ENCODE measurements around the gene SPCS3.
"Not testable (repeated sequence)": the region's sequence is repeated elsewhere in the genome, so short reads cannot be mapped to it uniquely, and the experiment has no call there.

Gene SPCS3

GRCh38 chr4:176303938-176304337 is 15.8 kb upstream of the SPCS3 start:
- no peak for DNase-seq (ENCODE audit: low read depth in 2 of 2)

GRCh38 chr4:176306837-176307665 is 12.7 kb upstream of the SPCS3 start:
- DNase-seq (ENCODE audit: low read depth in 2 of 2): no peak

- DNase-seq (ENCODE audit: low read depth in 2 of 2): no peak
Observed at GRCh38 chr4:176307666-176307930, 12.2 kb upstream of the SPCS3 start.

- DNase-seq (ENCODE audit: low read depth in 2 of 2): no peak
Observed at GRCh38 chr4:176308441-176308840, 11.3 kb upstream of the SPCS3 start.

- no peak for DNase-seq (ENCODE audit: low read depth in 2 of 2)
Observed at GRCh38 chr4:176309046-176309445, 10.7 kb upstream of the SPCS3 start.

GRCh38 chr4:176309772-176310171 is 10.0 kb upstream of the SPCS3 start:
- no peak for DNase-seq (ENCODE audit: low read depth in 2 of 2)

- DNase-seq (ENCODE audit: low read depth in 2 of 2): no peak
Observed at GRCh38 chr4:176313596-176314336, 6.0 kb upstream of the SPCS3 start.

- DNase-seq (ENCODE audit: low read depth in 2 of 2): no peak
Observed at GRCh38 chr4:176319151-176319703, 539 bp upstream of the SPCS3 start.

GRCh38 chr4:176320340-176320975 is 692 bp downstream of the SPCS3 start:
- peak; percentile 77 to 81 for DNase-seq (ENCODE audit: low read depth in 2 of 2)

GRCh38 chr4:176320976-176321361 is 1.2 kb downstream of the SPCS3 start:
- no peak for DNase-seq (ENCODE audit: low read depth in 2 of 2)

- no peak for DNase-seq (ENCODE audit: low read depth in 2 of 2)
Observed at GRCh38 chr4:176321589-176321988, 1.8 kb downstream of the SPCS3 start.

- no peak for DNase-seq (ENCODE audit: low read depth in 2 of 2)
Observed at GRCh38 chr4:176323511-176324160, 3.9 kb downstream of the SPCS3 start.

- not testable (repeated sequence) for DNase-seq (ENCODE audit: low read depth in 2 of 2)
Observed at GRCh38 chr4:176324876-176325275, 5.1 kb downstream of the SPCS3 start.

GRCh38 chr4:176333076-176333475 is 13.3 kb downstream of the SPCS3 start:
- DNase-seq (ENCODE audit: low read depth in 2 of 2): no peak

- no peak for DNase-seq (ENCODE audit: low read depth in 2 of 2)
Observed at GRCh38 chr4:176334066-176334465, 14.3 kb downstream of the SPCS3 start.

- no peak for DNase-seq (ENCODE audit: low read depth in 2 of 2)
Observed at GRCh38 chr4:176335421-176335820, 15.7 kb downstream of the SPCS3 start.

- no peak for DNase-seq (ENCODE audit: low read depth in 2 of 2)
Observed at GRCh38 chr4:176339936-176340761, 20.4 kb downstream of the SPCS3 start.

GRCh38 chr4:176340871-176341685 is 21.3 kb downstream of the SPCS3 start:
- DNase-seq (ENCODE audit: low read depth in 2 of 2): no peak

GRCh38 chr4:176342384-176342783 is 22.6 kb downstream of the SPCS3 start:
- DNase-seq (ENCODE audit: low read depth in 2 of 2): no peak

GRCh38 chr4:176343286-176343685 is 23.5 kb downstream of the SPCS3 start:
- no peak for DNase-seq (ENCODE audit: low read depth in 2 of 2)

Data from stimulated activated CD4-positive, alpha-beta T cell treated with anti-CD3 and anti-CD28 coated beads, Interleukin-1b, Interleukin-23, amount 100 ng/mL, for 4 hours (primary cell).